GM12878 (cell line): ENCODE data around the gene HHAT. TPM values are rescaled to one million over a fixed set of nuclear protein-coding genes. Genes with fewer than 3 reads are reported as not detected.

Experiments used
- ATAC-seq: fragments of 200-7000 bp; cut with Tn5 transposase; 3 replicates; pipeline ENCODE4 v1.9.1; 2020; ENCODE audit warnings: mild to moderate bottlenecking, moderate library complexity
- BruUV-seq: library from RNA; stranded (reverse); fragments of 400-500 nt; replicated peaks from 2 replicates; lab custom pipeline; 2021; lab: Mats Ljungman, UMichigan
- CTCF ChIA-PET: fragments of 300-600 bp; sonication (Branson Sonifier 250); formaldehyde crosslinking; extraction: SDS; loops from one replicate; lab custom pipeline; 2021; ENCODE audit warnings: inconsistent platforms; lab: Yijun Ruan, JAX
- POLR2A ChIA-PET: fragments of 350-600 bp; formaldehyde crosslinking; extraction: SDS; loops from one replicate; lab custom pipeline; 2021; ENCODE audit warnings: inconsistent platforms; lab: Charles Lee
- RAD21 ChIA-PET: fragments of 300-600 bp; sonication (Branson Sonifier 250); formaldehyde crosslinking; loops from one replicate; lab custom pipeline; 2023; ENCODE audit warnings: antibody characterized with exemption; ENCODE audit not compliant: unreplicated experiment; lab: Charles Lee
- SMC1A ChIA-PET: fragments of 300-600 bp; sonication (Branson Sonifier 250); formaldehyde crosslinking; loops from one replicate; lab custom pipeline; 2023; ENCODE audit not compliant: unreplicated experiment, uncharacterized antibody; lab: Charles Lee
- DNase-seq: peaks from one replicate; pipeline ENCODE4 v3.0.0-alpha.2; 2011; ENCODE audit warnings: low read depth, low spot score
- FAIRE-seq: peaks from 3 replicates; lab custom pipeline; 2011; peaks lifted over from hg19 to GRCh38; lab: Jason Lieb, UNC
- H2AFZ ChIP-seq: 2 replicates; pipeline ENCODE4 v1.6.0; 2011; ENCODE audit warnings: low read depth, low read length, control low read depth; ENCODE audit not compliant: control insufficient read depth
- H3K27ac ChIP-seq: 2 replicates; pipeline ENCODE4 v1.5.1; 2011; ENCODE audit warnings: control low read depth; ENCODE audit not compliant: control insufficient read depth, insufficient read depth
- H3K27me3 ChIP-seq, 2 experiments: replicated peaks in 1 of 2; 2 replicates each; pipeline versions ENCODE4 v1.6.0 to v1.6.1; 2011; ENCODE audit warnings: low read length in 1 of 2; ENCODE audit not compliant: control insufficient read depth in 2 of 2, insufficient read depth in 2 of 2
- H3K36me3 ChIP-seq, 2 experiments: 2 replicates each; pipeline ENCODE4 v1.5.1; 2011; ENCODE audit warnings: low read length in 1 of 2; ENCODE audit not compliant: control insufficient read depth in 2 of 2, insufficient read depth in 2 of 2
- H3K4me1 ChIP-seq: 2 replicates; pipeline ENCODE4 v1.6.1; 2011; ENCODE audit warnings: mild to moderate bottlenecking, low read length, moderate library complexity, mixed read lengths; ENCODE audit not compliant: control insufficient read depth, insufficient read depth
- H3K4me2 ChIP-seq: 2 replicates; pipeline ENCODE4 v1.6.0; 2011; ENCODE audit warnings: control low read depth; ENCODE audit not compliant: control insufficient read depth, insufficient read depth
- H3K4me3 ChIP-seq: fragments of 200-600 bp; sonication (generic); 2 replicates; pipeline ENCODE4 v1.5.1; 2016
- H3K79me2 ChIP-seq: 2 replicates; pipeline ENCODE4 v1.6.0; 2011; ENCODE audit warnings: low read length; ENCODE audit not compliant: control insufficient read depth, insufficient read depth
- H3K9ac ChIP-seq: 2 replicates; pipeline ENCODE4 v1.8.0; 2011; ENCODE audit warnings: low read length, control low read depth, mixed read lengths; ENCODE audit not compliant: control insufficient read depth, insufficient read depth
- H3K9me3 ChIP-seq: replicated peaks from 3 replicates; pipeline ENCODE4 v1.5.1; 2011; ENCODE audit warnings: mild to moderate bottlenecking, low read length; ENCODE audit not compliant: control insufficient read depth, insufficient read depth
- H4K20me1 ChIP-seq: 2 replicates; pipeline ENCODE4 v1.6.0; 2011; ENCODE audit not compliant: control insufficient read depth, insufficient read depth
- CREM ChIP-seq: IDR thresholded peaks from 2 replicates; pipeline ENCODE4 v1.6.1; 2014; ENCODE audit warnings: antibody characterized with exemption, low read depth
- EP300 ChIP-seq, 2 experiments: fragments of 150-350 bp in 1 of 2; IDR thresholded peaks; 2 replicates each; pipeline ENCODE4 v1.6.1; 2011 to 2012; ENCODE audit warnings: low read depth in 2 of 2, low read length in 2 of 2, borderline replicate concordance in 1 of 2, improper control_type of control experiment in 1 of 2, inconsistent platforms in 1 of 2; ENCODE audit not compliant: control insufficient read depth in 1 of 2
- NBN ChIP-seq: fragments of 450-650 bp; IDR thresholded peaks from 2 replicates; pipeline ENCODE4 v1.6.1; 2016
- POLR2A ChIP-seq: IDR thresholded peaks from 2 replicates; pipeline ENCODE4 v1.6.1; 2011; ENCODE audit warnings: low read depth, mild to moderate bottlenecking, low read length
- YBX1 ChIP-seq: fragments of 450-650 bp; IDR thresholded peaks from 2 replicates; pipeline ENCODE4 v1.6.1; 2016; ENCODE audit warnings: antibody characterized with exemption
- ZBTB11 ChIP-seq: fragments of 450-650 bp; formaldehyde crosslinking; IDR thresholded peaks from 2 replicates; pipeline ENCODE4 v1.5.0; 2022; ENCODE audit warnings: mild to moderate bottlenecking, missing genetic modification characterization
- ZZZ3 ChIP-seq: IDR thresholded peaks from 2 replicates; pipeline ENCODE4 v1.6.1; 2011; ENCODE audit warnings: low read depth; ENCODE audit not compliant: control insufficient read depth, insufficient read length
- WGBS: methylation state at CpG from one replicate; pipeline ENCODE4 v1.1.6; 2016; ENCODE audit warnings: low lambda C conversion rate; ENCODE audit not compliant: insufficient replicate concordance, insufficient coverage; ENCODE audit errors: missing lambda C conversion rate; 5-methylcytosine and 5-hydroxymethylcytosine counted together
- in situ Hi-C: fragments of 300-500 bp; cut with MboI; formaldehyde crosslinking; loops from 9 replicates; pipeline ENCODE4 v1.14.3; 2018; ENCODE audit warnings: mixed read lengths
- intact Hi-C: fragments of 100-400 bp; cut with micrococcal nuclease; formaldehyde crosslinking; loops from one replicate; pipeline ENCODE4 v1.14.2; 2022; ENCODE audit not compliant: unreplicated experiment
- polyA plus RNA-seq, 11 experiments: library from polyadenylated mRNA; depleted of rRNA in 4 of 11; unstranded in 6 of 11; stranded (reverse) in 5 of 11; fragments of >200 nt; fragmentation: Nextera tagmentation in 4 of 11; fragmentation: Illumina TruSeq in 1 of 11; extraction: Ambion mirVana in 4 of 11; extraction: Trizol in 1 of 11; gene quantifications; 1 replicate in 1 of 11; 2 replicates in 10 of 11; pipeline versions ENCODE4 v1.2.1 to v1.2.3, GENCODE V29; 2011 to 2016; ENCODE audit warnings: inconsistent platforms in 2 of 11, missing spikeins in 2 of 11, low read depth in 1 of 11
- total RNA-seq, 4 experiments: library from RNA; depleted of rRNA in 3 of 4; stranded (reverse); fragments of >200 nt in 3 of 4; fragmentation: Illumina TruSeq in 1 of 4; extraction: Trizol in 1 of 4; gene quantifications; 2 replicates each; pipeline versions ENCODE4 v1.2.1 to v1.2.3, GENCODE V29; 2013 to 2021
- TF ChIP-seq, protein P1 (sequence below): fragments of 150-350 bp; IDR thresholded peaks from 2 replicates; pipeline ENCODE4 v1.6.1; 2016; ENCODE audit warnings: low read depth, low read length

HHAT gene
- total and polyA plus RNA-seq, 10 of the 15 experiments (the other 5 are each of a cell fraction or from before 2014, with no cell fraction given), result 1.2 to 37.6 (median 2.6) TPM

DNA sequence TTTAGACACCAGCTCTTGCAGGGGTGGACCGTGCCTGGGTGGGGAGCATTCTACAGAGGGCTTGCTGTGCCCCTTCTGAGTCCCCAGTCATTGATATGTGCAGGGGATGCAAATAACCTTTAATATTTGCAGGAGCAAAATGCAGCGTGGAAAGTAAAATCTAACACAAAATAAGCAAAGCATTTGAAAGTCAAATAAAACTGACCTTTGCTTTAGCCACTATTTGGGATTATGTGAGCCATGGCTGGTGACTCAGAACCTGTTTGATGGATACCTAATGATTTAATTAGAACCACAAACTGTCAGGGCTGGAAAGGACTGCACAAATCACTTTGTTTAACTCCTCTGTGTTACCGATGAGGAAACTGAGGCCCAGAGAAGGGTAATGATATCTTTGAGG, 377.5 kb downstream of the HHAT start:
- POLR2A ChIA-PET, result no interaction called here
- no peak for TF ChIP-seq ZBTB11 (CRISPR knock-in tag)
- no peak for TF ChIP-seq POLR2A
- TF ChIP-seq YBX1, result no peak
- no peak for TF ChIP-seq NBN
- TF ChIP-seq ZZZ3, result no peak
- TF ChIP-seq, protein P1, sequence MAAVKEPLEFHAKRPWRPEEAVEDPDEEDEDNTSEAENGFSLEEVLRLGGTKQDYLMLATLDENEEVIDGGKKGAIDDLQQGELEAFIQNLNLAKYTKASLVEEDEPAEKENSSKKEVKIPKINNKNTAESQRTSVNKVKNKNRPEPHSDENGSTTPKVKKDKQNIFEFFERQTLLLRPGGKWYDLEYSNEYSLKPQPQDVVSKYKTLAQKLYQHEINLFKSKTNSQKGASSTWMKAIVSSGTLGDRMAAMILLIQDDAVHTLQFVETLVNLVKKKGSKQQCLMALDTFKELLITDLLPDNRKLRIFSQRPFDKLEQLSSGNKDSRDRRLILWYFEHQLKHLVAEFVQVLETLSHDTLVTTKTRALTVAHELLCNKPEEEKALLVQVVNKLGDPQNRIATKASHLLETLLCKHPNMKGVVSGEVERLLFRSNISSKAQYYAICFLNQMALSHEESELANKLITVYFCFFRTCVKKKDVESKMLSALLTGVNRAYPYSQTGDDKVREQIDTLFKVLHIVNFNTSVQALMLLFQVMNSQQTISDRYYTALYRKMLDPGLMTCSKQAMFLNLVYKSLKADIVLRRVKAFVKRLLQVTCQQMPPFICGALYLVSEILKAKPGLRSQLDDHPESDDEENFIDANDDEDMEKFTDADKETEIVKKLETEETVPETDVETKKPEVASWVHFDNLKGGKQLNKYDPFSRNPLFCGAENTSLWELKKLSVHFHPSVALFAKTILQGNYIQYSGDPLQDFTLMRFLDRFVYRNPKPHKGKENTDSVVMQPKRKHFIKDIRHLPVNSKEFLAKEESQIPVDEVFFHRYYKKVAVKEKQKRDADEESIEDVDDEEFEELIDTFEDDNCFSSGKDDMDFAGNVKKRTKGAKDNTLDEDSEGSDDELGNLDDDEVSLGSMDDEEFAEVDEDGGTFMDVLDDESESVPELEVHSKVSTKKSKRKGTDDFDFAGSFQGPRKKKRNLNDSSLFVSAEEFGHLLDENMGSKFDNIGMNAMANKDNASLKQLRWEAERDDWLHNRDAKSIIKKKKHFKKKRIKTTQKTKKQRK, result no peak
- no peak for TF ChIP-seq EP300 (IDR thresholded peaks at IDR 0.05; ENCODE audit: borderline replicate concordance in 1 of 2, control insufficient read depth in 1 of 2, low read depth in 2 of 2, low read length in 2 of 2)
- no peak for TF ChIP-seq CREM

More for the DNA sequence above, 377.5 kb downstream of the HHAT start:
- DNase-seq (no peak), ATAC-seq (no peak), FAIRE-seq (no peak)
- H3K36me3 ChIP-seq, result no peaks in the 10 kb centered on the region
- no peak overlapping the region for H2AFZ ChIP-seq
- H4K20me1 ChIP-seq, result no peaks in the 10 kb centered on the region
- intact Hi-C loops (no loop called here), in situ Hi-C loops (no loop called here)
- H3K79me2 ChIP-seq, result no peaks in the 10 kb centered on the region
- BruUV-seq, result no TSS peak
- ChIA-PET CTCF (no interaction called here), RAD21 (no interaction called here), SMC1A (interaction anchor here (0.6 kb wide), 1 partner anchor 144 kb away, joined by 3 read pairs; no protein-coding TSS in a partner anchor)
- no peaks in the 10 kb centered on the region; the same call in 1 of the 2 replicates for H3K4me1 ChIP-seq
- H3K27ac ChIP-seq, result no peak overlapping the region
- H3K27me3 ChIP-seq, result no peaks in the 10 kb centered on the region
- WGBS, result 14% methylated on average over 3 of the region's 3 CpGs
- no peaks in the 10 kb centered on the region for H3K9me3 ChIP-seq
- H3K4me2 ChIP-seq, result no peak overlapping the region
- H3K9ac ChIP-seq, result no peak overlapping the region
- no peak overlapping the region for H3K4me3 ChIP-seq
